Cardiac fibroblast (primary cell): ENCODE results near the gene R3HDM4.

Source experiments
- DNase-seq, 2 donors: peaks; one replicate each; pipeline versions ENCODE4 v3.0.0 to v3.0.0-alpha.2; 2010; ENCODE audit warnings: low read depth in 2 of 2
- H3K4me3 ChIP-seq, 2 donors: replicated peaks in 1 of 2; 1 replicate in 1 of 2; 2 replicates in 1 of 2; pipeline ENCODE4 v1.5.1; 2011; ENCODE audit warnings: low read depth in 2 of 2, low read length in 2 of 2, mild to moderate bottlenecking in 2 of 2, moderate library complexity in 1 of 2
- CTCF ChIP-seq: IDR thresholded peaks from one replicate; pipeline ENCODE4 v1.5.1; 2011; ENCODE audit warnings: low read depth, mild to moderate bottlenecking, low read length, inconsistent platforms

The R3HDM4 gene

GRCh38 chr19:929891-930258 lies 16.9 kb upstream of the R3HDM4 start:
- H3K4me3 ChIP-seq = no peak overlapping the region
- DNase-seq = no peak
- no peak for TF ChIP-seq CTCF

DNA sequence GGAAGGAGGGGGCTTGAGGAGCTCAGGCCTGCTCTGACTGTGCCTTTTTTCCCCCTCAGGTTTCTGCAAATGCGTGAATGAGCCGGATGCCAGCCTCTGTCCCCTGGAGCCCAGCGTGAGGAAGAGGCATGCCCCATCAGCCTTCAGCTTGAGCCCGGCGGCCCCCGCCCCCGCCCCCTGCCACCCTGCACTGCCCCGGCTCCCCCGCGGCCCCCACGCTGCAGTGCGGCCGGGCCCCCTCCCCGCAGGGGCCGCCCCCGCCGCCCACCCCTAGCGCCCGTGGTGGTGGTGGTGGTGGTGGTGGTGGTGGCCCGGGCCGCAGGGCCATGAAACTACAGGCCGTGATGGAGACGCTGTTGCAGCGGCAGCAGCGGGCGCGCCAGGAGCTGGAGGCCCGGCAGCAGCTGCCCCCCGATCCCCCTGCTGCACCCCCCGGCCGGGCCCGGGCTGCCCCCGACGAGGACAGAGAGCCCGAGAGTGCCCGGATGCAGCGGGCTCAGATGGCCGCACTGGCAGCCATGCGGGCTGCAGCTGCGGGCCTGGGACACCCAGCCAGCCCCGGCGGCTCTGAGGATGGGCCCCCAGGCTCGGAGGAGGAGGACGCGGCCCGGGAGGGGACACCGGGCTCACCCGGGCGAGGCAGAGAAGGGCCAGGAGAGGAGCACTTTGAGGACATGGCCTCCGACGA lies 16.3 kb upstream of the R3HDM4 start:
- no peak for TF ChIP-seq CTCF
- DNase-seq = no peak
- H3K4me3 ChIP-seq = no peak overlapping the region

DNA sequence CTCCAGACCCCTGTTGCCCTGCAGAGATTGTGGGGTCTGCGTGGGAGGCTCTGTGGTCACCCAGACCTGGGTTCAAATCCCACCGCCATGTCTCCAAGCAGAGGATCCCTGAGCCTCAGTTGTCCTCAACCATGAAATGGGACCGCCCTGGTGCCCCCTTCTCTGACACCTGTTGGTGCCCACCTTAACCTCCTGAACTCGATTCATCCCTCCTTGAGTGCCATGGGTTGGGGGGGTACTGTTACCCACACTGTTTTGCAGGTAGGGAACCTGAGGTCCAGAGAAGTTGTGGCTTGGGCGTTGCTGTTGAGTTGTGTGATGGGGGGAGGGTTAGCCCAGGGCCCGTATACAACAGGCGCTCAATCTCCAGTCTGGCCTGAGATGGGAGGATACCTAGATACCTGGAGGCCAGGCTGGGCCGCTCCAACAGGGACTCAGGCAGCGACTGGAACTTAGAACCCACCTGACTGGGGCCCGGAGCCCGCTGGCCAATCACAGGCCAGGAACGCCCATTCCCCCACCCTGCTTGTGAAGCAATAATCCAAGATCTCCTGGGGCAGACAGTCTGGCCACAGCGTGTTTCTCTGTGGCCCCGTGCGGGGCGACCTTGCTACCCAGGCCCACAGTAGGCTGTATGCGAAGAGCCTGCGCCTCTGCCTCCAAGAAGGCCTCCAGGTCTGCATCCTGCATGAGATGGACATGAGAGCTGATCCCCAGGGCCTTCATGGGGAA lies 15.6 kb upstream of the R3HDM4 start:
- H3K4me3 ChIP-seq = no peak overlapping the region
- peak in 1 of 2 donors; percentile 22 for DNase-seq
- TF ChIP-seq CTCF = no peak

DNA sequence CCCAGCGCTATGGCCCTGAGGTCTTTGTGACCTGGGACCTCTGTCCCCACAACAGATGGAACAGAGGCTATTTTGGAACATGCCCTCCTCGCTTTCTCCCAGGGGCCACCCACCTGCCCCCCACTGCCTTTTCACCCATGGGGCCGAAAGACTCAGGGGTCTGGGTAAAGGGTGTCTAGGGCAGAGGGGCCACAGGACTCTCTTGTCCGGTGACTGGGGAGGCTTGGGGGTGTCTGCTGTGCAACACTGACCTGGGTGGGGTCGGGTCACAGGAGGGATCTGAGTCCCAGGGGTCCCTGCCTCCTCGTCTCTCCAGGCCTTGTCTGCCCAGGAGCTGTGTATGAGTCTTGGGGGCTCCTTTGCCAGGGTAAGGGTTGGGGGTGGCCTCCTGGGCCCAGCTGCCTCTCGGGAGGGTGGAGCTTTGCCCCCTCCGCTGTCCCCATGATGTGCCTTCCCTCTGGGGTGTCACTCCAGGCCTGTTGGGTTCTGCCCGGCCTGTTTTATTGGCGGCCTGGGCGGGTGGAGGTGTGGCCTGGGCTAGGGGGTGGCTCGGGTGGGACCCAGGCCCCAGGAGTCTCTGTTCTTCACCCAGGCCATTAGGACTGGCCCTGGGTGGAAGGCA lies 14.9 kb upstream of the R3HDM4 start:
- no peak for DNase-seq
- TF ChIP-seq CTCF = no peak
- peak overlapping the region; percentile 8 to 78 for H3K4me3 ChIP-seq

DNA sequence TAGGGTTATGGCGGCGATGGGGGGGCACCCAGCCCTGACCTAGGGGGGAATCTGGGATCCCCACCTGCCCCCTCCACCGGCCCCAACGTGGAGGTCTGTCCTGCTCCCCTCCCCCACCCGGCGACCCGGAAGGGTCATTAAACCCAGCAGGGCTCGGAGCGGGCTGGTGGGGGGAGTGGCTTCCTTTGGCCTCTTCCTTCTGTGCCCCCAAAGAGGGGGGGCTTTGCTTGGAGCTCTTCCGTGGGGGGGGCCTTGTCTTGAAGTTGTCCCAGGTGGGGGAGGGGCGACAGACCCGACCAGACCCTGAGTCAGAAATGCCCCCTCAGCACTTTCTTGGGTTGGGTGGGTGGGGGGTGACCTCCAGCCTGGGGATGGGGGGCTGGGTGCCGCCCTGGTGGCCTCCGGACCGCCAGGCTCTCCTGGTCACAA lies 14.3 kb upstream of the R3HDM4 start:
- peak overlapping the region; percentile 78 to 89 for H3K4me3 ChIP-seq
- no peak for TF ChIP-seq CTCF
- no peak for DNase-seq

- peak; percentile 61 for DNase-seq
- H3K4me3 ChIP-seq = peak overlapping the region; percentile 78 to 89
- TF ChIP-seq CTCF = no peak
Measured at GRCh38 chr19:926589-927350, 13.8 kb upstream of the R3HDM4 start.
